Astrocyte of the spinal cord (primary cell): ENCODE data around the gene GRID1.

Experiments used
- DNase-seq: peaks from one replicate; pipeline ENCODE4 v3.0.0; 2011; ENCODE audit warnings: low read depth, low spot score
- H3K4me3 ChIP-seq: 2 replicates; pipeline ENCODE4 v1.5.1; 2011; ENCODE audit warnings: low read depth, mild to moderate bottlenecking, low read length, moderate library complexity
- in situ Hi-C: cut with HindIII; loops from 2 replicates; pipeline ENCODE4 v1.10.0; 2017; ENCODE audit warnings: low sequenced_read_pairs
- TF ChIP-seq, protein P1 (sequence below): IDR thresholded peaks from 2 replicates; pipeline ENCODE4 v1.5.1; 2012; ENCODE audit warnings: low read depth, mild to moderate bottlenecking, low read length, inconsistent platforms

Gene GRID1

DNA sequence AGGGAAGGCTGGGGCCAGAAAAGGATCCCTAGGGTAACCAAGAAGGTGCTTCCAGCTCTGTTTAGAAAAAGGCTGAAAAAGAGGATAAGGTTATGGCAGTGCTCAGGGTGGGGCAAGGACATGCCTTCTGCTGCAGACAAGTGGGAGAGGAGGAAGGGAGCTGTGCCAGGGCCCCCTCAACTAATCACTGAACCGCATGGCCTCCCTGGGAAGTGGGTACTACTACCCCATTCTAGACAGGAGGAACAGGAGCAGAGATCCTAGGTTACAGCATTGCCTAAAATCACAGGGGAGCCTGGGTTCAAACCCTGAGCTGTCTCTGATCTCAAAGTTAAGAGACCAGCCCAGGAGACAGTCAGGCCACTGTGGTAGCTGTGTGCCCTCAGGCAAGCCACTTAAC lies 149.7 kb downstream of the GRID1 start:
- DNase-seq: no peak
- no peak overlapping the region for H3K4me3 ChIP-seq
- in situ Hi-C loops: no loop called here
- TF ChIP-seq, protein P1, sequence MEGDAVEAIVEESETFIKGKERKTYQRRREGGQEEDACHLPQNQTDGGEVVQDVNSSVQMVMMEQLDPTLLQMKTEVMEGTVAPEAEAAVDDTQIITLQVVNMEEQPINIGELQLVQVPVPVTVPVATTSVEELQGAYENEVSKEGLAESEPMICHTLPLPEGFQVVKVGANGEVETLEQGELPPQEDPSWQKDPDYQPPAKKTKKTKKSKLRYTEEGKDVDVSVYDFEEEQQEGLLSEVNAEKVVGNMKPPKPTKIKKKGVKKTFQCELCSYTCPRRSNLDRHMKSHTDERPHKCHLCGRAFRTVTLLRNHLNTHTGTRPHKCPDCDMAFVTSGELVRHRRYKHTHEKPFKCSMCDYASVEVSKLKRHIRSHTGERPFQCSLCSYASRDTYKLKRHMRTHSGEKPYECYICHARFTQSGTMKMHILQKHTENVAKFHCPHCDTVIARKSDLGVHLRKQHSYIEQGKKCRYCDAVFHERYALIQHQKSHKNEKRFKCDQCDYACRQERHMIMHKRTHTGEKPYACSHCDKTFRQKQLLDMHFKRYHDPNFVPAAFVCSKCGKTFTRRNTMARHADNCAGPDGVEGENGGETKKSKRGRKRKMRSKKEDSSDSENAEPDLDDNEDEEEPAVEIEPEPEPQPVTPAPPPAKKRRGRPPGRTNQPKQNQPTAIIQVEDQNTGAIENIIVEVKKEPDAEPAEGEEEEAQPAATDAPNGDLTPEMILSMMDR: no peak

GRCh38 chr10:86215712-86216111 lies 150.9 kb downstream of the GRID1 start:
- TF ChIP-seq, protein P1: no peak
- H3K4me3 ChIP-seq: no peak overlapping the region
- no peak for DNase-seq
- in situ Hi-C loops: no loop called here

DNA sequence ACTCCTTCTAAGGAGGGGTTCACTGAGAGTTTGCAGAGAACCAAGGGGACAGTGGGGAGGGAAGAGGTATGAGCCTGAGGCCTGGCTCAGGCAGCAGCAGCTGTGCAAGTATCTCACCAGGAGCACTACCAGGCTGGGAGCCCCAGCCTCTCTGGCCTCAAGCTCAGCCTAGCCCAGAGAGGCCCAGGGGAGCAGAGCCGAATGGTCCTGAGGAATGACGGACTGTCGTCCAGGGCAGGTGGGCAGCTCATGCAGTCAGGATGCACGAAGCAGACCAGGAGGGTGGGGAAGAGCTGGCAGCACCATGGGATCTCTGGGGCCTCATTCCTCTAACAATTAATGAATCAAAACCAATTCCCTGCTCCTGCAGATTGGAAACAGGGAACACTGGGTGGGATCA lies 151.5 kb downstream of the GRID1 start:
- H3K4me3 ChIP-seq: no peak overlapping the region
- no peak for DNase-seq
- in situ Hi-C loops: no loop called here
- TF ChIP-seq, protein P1: no peak

DNA sequence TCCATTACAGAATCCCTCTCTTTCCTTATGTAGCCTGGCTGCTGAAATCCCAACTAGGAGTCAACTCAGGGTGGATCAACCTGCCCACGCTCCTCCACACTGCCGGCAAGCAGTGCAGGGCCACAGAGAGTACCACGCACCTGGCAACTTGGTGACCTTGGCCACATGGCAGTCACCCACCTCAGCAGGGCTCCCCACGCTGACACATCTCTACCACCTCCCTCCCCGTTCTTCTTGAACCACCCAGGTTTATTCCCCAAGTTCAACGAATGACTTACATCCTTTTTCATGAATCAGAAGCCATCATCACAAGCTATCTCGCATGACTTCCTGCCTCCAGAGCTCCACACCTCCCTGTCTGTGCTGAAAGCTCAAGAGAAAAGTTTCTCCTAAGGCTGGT lies 153.4 kb downstream of the GRID1 start:
- DNase-seq: no peak
- no peak overlapping the region for H3K4me3 ChIP-seq
- TF ChIP-seq, protein P1: no peak
- in situ Hi-C loops: no loop called here

DNA sequence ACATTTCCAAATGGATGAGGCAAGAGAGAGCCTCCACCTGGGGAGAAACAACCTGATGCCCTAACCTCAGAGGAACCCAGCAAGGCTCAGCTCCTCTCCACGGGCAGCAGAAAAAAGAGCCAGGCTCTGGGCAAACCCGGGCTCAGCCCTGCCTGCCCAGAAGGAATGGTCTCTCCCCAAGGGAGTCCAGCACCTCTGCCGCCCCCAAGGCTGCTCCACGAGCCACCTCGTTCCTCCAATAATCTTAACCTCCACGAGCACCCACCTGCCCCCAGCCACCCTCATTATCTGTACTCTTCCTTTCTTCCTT lies 154.2 kb downstream of the GRID1 start:
- in situ Hi-C loops: no loop called here
- TF ChIP-seq, protein P1: no peak

DNA sequence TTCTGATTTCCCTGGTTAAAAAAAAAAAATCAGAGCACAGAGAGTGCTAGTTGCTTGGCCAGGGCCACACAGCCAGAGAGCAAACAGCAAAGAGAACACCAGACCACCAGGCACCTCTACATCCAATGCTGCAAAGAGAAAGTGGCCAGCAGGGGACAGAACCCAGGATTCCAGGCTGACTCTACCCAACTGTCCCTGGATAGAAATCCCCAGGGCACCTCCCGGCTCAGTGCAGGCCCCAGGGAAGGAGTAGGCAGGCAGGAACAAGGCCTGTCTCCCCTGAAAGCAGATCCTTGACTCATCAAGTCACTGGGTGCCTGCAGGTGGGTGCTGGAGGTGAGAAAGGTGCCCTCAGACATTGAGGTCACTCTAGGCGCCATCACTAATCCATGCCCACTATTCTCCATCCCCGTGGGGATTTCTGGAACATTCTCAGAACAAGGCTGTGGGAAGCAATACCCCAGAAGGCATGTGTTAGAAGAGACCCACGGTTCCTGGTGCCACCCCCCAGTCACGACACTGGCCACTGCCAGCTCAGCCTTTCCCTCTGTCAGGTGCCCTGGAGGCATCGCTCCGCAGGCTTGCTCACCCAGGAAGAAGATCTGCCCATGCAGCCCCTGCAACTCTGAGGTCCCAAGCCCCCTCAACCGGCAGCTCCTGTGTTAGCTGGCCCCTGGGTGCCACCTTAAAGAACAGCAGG lies 154.8 kb downstream of the GRID1 start:
- TF ChIP-seq, protein P1: no peak
- no peak for DNase-seq
- no peak overlapping the region for H3K4me3 ChIP-seq
- in situ Hi-C loops: no loop called here

More for the DNA sequence above, 154.2 kb downstream of the GRID1 start:
- no peak overlapping the region for H3K4me3 ChIP-seq
- DNase-seq: no peak
